Measurements from ENCODE around the gene LPXN.

LPXN gene

GRCh38 chr11:58524232-58525036, 51.2 kb downstream of the LPXN start:
- peak in 1 of 2 donors; percentile 20 for DNase-seq (ENCODE audit: low read depth in 2 of 2)

- DNase-seq (ENCODE audit: low read depth in 2 of 2): no peak
Measured at GRCh38 chr11:58513747-58514367, 61.8 kb downstream of the LPXN start.

- DNase-seq (ENCODE audit: low read depth in 2 of 2): no peak
Measured at GRCh38 chr11:58511636-58512035, 64.0 kb downstream of the LPXN start.

- no peak for DNase-seq (ENCODE audit: low read depth in 2 of 2)
Measured at GRCh38 chr11:58509748-58510147, 65.9 kb downstream of the LPXN start.

- DNase-seq (ENCODE audit: low read depth in 2 of 2): no peak
Measured at GRCh38 chr11:58508814-58509213, 66.8 kb downstream of the LPXN start.

DNA sequence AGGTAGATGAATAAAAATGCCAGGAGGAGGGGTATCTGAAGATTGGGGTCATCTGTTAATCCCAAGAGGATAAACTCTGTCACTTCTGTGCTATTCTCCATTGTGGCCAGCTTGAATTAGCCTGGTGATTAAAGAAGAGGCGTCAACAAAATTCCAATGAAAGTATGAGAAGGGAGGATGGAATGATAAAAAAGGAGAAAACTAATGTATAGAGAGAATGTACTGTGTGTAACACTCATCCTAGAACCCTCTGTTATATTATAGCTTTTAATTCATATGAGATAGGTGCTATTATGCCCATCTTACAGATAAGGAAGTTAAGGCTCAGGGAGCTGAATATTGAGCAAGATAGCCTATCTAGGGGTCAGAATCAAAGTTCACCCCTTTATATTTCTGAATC, 67.7 kb downstream of the LPXN start, which contains the start of gene OR5B21:
TSS of gene OR5B21 (minus strand) at position 101 of the 400 bp plus-strand sequence. CDS start at position 101, 0 bp downstream.
- no peak for DNase-seq (ENCODE audit: low read depth in 2 of 2)

- no peak for DNase-seq (ENCODE audit: low read depth in 2 of 2)
Measured at GRCh38 chr11:58507355-58507754, 68.3 kb downstream of the LPXN start.

GRCh38 chr11:58506935-58507334, 68.7 kb downstream of the LPXN start:
- DNase-seq (ENCODE audit: low read depth in 2 of 2): no peak

GRCh38 chr11:58505849-58506248, 69.8 kb downstream of the LPXN start:
- no peak for DNase-seq (ENCODE audit: low read depth in 2 of 2)

GRCh38 chr11:58504232-58504631, 71.4 kb downstream of the LPXN start:
- no peak for DNase-seq (ENCODE audit: low read depth in 2 of 2)

DNA sequence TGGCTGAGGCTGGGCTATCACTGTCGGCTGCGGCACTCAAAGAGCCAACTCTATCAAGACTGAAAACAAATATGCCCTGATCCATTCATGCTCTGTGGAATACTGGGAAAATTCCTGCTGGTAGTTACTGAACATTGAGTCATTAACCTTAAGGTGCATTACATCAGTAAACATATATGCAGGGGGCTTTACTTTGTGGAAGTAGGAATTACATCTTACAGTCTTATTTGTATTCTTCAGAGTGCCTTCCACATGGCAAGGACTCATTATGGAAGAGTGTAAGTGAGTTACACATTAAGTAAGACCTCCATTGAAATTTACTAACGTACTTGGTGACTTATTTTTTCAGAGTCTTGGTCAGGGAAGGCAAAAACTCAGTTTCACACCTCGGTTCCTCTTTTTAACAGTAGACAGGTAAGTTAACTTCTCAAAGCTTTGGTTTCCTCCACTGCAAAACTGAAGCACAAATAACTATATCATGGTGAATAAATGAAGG, 72.2 kb downstream of the LPXN start:
- no peak for DNase-seq (ENCODE audit: low read depth in 2 of 2)

DNA sequence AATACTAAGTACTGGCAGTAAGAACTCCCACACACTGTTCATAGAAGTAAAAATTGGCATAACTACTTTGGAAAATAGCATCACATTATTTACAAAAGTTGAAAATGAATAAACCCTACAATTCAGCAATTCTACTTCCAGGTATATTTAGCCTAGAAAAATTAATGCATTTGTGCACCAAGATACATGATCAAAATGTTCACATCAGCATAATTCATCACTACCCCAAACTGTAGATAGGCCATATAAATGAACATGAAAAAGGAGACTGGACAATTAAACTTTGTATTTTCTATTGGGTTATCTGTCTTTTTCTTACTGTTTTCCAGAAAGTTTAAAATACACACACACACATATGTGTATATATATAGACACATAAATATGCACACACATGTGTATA, 73.7 kb downstream of the LPXN start:
- DNase-seq (ENCODE audit: low read depth in 2 of 2): no peak

DNA sequence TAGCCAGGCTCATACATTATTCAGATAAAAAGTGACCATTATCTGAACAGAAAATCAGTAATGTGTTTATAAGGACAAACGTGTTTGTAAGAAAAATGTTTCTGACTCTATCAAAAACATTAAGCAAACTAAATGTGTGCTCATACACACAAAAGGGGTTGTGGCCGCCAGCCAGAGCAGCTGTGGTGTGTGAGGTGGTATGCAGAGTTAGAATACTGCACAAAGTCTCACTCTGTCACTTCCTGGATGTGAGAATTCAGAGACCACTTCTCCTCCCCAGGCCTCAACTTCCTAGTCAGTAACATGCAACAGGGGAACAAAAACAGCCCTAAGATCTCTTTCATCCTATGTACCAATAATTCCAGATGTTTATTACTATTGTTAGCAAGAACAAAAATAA, 77.2 kb downstream of the LPXN start:
- DNase-seq (ENCODE audit: low read depth in 2 of 2): peak in 1 of 2 donors; percentile 3

- DNase-seq (ENCODE audit: low read depth in 2 of 2): no peak
Measured at GRCh38 chr11:58497951-58498350, 77.7 kb downstream of the LPXN start.

GRCh38 chr11:58495906-58496305, 79.8 kb downstream of the LPXN start:
- DNase-seq (ENCODE audit: low read depth in 2 of 2): no peak

- DNase-seq (ENCODE audit: low read depth in 2 of 2): no peak
Measured at GRCh38 chr11:58494101-58494500, 81.6 kb downstream of the LPXN start.

DNA sequence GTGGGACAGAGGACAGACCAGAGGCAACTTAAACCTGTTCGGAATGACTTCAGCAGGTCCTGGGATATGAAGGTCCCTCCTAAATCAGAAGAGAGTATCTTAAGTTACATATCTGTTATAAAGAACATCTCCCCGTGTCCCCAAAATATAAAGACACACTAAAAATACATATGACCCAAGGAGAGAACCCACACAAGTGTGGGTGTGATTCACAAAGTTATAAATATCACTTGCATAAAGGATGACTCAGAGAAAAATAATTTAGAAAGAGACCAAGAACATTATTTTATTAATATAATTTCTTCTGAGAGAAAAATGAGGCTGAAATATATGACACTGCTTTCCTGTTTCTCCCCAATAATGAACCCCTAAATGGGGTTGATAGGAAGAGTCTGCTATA, 82.0 kb downstream of the LPXN start:
- no peak for DNase-seq (ENCODE audit: low read depth in 2 of 2)

DNA sequence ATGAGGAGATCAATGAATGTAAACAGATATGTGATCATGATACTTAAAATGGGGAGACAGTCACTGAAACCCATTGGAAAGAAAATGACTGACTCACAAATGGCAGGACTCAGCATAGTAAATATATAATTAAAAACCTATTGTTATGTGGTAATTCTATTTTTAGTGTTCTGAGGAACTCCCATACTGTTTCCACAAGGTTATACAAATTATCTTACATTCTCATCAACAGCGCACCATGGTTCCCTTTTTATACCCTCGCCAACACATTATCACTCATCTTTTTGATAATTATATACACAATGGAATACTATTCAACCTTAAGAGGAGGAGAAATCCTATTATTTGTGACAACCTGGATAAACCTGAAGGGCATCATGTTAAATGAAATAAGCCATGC, 84.8 kb downstream of the LPXN start:
- no peak for DNase-seq (ENCODE audit: low read depth in 2 of 2)

DNA sequence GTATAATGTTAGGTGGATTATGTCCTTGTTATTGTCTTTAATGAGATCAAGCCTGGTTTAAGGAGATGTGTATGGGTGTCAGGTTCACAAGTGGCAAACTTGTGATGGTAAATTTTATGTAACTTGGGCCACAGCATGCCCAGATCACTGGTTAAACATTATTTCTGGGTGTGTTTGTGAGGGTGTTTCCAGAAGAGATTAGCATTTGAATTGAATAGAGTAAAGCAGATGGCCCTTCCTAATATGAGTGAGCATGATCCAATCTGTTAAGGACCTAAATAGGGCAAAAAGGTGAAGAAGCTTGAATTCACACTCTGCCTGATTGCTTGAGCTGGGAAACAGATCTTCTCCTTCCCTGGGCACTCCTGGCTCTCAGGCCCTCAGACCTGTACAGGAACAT, 88.5 kb downstream of the LPXN start:
- DNase-seq (ENCODE audit: low read depth in 2 of 2): no peak

- no peak for DNase-seq (ENCODE audit: low read depth in 2 of 2)
Measured at GRCh38 chr11:58485961-58486360, 89.7 kb downstream of the LPXN start.

Measured in stimulated activated CD8-positive, alpha-beta memory T cell treated with anti-CD3 and anti-CD28 coated beads, Interleukin-2, amount 100 ng/mL, for 48 hours (primary cell).